NCI-H187 treated with DMSO at 0.1 percent for 48 hours (cell line): ENCODE data around the gene NTHL1.

Experiments
- DNase-seq: peaks from one replicate; lab custom pipeline; 2025; lab: John Stamatoyannopoulos, UW

The NTHL1 gene

GRCh38 chr16:2008009-2008526 is 39.6 kb downstream of the NTHL1 start:
- no peak for DNase-seq

GRCh38 chr16:2007081-2007836 is 40.4 kb downstream of the NTHL1 start:
- DNase-seq: no peak

DNA sequence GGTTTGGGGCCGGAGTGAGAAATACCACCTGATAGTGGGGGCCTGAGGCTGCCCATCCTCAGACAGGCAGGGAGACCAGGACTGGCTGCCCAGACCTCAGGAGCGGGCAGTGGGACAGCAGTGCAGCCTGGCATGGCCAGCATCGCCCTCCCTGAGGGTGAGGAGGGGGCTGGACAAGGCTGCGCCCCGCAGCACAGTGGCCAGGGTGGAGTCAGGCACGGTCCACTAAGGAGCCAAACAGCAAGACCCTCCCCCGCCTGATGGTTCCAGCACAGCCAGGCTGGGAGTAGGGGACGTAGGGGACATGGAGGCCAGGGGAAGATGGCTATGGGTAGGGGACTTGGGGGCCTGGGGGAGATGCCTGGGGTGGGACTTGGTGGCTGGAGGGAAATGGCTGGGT is 41.3 kb downstream of the NTHL1 start:
- DNase-seq: no peak

GRCh38 chr16:2005646-2006045 is 42.0 kb downstream of the NTHL1 start:
- DNase-seq: no peak

DNA sequence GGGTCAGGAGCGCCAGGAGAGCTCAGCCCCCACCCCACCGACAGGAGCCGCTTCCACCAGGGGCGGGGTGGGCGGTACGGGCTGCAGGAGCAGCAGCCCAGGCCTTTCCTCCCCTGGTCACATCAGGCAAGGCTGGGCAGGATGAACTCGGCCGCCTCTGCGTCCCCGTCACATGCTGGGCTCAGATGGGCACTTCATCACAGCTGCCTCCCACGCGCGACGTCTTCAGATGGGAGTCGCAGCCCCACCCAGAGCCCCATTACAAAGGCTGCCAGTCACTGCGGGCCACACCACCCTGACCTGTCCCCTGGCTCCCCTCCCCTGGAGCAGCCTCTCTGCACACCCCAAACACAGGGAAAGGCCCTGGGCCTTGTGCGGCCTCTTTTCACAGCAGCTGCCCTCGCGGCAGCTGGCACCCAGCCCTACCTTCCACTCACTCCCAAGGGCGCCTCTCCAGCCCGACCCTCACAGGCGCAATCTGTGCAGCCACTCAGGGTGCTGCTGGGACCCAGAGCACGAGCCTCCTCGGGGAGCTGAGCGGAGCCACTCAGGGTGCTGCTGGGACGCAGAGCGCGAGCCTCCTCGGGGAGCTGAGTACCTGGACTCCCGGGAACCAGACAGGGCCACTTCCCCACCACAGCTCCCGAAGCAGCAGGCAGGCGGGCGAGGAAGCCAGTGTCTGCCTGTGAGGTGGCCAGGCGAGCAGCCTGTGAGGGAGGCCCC is 42.7 kb downstream of the NTHL1 start:
- no peak for DNase-seq

- DNase-seq: peak; percentile 85
Measured at GRCh38 chr16:2003827-2004641, 43.6 kb downstream of the NTHL1 start.

- DNase-seq: no peak
Measured at GRCh38 chr16:2003231-2003826, 44.3 kb downstream of the NTHL1 start.

DNA sequence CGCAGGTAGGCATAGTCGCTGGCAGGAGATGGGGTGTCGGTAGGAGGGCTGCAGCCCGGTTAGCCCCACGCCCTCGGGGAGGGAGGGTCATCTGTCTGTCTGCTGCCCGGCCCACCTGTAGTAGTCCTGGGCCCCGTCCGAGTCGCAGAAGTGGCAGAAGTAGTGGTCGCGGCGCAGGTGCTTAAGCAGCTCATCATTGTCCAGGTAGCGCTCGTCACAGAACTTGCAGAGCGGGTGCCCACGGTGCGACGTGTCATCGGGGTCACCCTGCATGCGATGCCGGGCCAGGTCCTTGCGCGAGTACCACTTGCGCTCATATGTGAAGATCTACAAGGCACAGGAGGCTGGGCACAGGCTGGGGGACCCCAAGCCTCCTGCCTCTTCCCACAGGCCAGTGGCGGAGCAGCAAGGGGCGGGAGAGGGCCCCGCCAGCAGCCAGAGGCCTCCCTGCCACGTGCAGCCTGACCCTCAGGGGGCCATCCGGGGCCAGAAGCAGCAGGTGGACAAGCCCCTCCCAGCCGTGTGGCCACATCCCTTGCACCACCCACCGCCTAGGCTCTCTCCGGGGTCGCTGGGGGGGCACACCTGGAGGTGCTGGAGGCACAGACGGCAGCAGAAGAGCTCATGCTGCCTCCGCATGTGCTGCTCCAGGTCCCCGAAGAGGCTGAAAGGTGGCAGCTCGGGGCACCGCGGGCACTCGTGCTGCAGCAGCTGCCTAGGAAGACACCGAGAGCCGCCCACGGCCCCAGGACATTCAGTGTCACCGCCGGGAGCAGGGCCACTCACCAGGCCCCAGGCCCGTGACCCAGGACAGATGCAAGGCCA is 45.0 kb downstream of the NTHL1 start:
- no peak for DNase-seq

- DNase-seq: no peak
Measured at GRCh38 chr16:2001456-2002355, 45.9 kb downstream of the NTHL1 start.

- no peak for DNase-seq
Measured at GRCh38 chr16:2001035-2001434, 46.6 kb downstream of the NTHL1 start.

DNA sequence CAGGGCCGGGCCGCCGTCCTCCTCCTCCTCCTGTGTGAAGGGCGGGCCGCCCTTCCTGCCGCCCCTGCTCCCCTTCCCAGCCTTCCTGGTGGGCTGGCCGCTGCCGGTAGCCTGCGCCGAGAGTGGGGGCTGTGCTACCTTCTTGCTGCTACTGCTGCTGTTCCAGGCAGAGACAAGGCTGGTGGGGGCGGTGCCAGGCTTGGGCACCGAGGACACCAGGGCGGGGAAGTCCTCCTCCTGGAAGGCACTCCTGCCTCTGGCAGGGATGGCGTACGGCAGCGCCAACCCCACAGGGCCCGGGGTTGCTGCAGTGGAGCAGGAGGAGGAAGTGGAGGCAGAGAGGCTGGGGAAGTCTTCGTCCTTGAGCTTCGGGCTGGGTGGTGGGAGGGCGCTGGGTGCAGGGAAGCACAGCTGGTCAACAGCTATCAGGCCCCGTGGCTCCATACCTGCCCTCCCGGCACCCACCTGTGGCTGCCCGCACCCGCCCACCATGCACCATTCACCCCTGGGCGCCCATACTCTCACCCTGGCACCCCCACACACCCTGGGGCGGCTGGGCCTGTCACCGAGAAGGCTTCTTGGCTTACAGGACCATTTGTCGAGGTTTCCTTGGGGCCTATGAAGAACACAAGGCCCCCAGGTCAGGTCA is 47.6 kb downstream of the NTHL1 start:
- DNase-seq: no peak

DNA sequence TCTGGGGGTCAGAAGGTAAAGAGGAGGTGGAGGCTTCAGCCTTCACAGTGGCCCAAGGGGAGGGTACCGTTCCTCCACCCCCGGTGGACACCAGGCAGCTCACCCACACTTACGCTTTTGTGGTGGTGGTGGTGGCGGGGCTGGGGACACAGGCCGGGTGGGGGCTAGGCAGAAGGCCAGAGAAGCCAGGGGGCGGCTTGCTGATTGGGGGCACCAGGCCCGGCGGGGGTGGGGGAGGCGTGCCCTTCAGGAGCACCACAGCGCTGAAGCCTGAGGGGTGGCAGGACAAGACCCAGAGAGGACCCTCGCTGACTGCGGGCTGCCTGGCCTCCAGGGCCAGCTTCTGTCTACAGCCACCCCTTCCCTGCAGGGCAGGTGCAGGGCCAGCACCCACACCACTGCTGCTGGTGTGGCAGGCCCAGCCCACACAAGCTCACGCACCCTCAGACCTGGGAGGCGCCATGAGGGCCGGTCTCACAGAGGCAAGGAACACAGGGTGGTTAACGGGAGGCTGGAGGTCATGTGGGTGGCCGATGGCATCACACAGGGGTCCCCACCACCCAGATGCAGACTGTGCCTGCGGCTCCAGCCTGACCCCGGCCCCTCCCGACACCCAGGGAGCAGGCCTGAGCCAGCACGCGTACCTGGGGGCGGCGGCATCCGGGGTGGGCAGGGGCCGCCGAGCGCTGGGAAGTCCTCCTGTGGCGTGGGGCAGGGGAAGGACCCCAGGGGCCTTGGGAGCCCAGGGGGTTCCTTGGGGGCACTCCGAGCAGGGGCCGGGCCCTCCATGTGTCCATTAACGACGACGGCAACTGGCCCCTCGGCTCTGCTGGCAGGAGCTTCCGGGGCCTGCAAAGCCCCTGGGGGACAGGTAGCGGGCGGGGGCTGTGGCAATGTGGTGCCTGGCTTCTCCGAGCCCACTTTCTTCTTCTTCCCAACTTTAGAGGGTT is 48.5 kb downstream of the NTHL1 start:
- DNase-seq: no peak

- DNase-seq: no peak
Measured at GRCh38 chr16:1998360-1998835, 49.2 kb downstream of the NTHL1 start.

DNA sequence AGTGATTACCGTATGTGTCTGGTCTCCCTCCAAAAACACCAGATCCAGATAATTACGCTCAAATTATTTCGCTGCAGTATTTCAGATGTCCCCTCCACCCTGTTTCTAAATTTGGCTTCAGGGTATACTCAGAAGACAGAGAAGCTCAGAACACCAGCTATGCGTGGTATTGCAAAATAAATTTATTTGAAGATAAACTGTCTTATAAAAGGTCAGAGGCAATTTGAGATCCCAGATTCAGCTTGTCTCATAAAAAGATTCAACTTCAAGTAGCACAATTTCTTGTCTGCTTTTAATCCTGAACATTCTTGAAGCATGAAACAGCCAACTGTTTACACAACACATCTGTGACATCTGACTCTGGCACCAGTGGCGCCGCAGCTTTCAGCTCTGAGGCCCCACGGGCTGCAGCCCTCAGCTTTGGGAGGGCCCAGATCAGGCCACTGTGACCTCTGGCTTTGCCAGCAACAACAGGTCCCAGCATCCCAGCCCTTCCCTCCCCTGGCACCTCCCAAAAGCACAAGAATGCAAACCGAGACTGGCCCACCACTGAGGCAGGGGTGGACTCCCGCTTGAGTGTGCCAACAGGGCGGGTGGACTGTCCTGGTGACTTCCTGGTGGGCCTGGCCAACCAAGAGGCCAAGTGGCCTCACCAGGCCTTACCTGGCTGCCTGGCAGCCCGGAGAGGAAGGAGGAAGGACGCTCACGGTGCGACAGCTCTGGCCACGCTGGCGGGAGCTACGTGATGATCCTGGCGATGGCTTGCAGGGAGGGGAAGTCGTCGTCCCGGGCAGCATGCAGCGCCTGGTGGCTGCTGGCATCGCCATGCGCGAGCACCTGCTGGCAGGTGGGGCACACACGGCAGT is 49.9 kb downstream of the NTHL1 start:
- DNase-seq: no peak

- DNase-seq: no peak
Measured at GRCh38 chr16:1993731-1994131, 53.9 kb downstream of the NTHL1 start.

DNA sequence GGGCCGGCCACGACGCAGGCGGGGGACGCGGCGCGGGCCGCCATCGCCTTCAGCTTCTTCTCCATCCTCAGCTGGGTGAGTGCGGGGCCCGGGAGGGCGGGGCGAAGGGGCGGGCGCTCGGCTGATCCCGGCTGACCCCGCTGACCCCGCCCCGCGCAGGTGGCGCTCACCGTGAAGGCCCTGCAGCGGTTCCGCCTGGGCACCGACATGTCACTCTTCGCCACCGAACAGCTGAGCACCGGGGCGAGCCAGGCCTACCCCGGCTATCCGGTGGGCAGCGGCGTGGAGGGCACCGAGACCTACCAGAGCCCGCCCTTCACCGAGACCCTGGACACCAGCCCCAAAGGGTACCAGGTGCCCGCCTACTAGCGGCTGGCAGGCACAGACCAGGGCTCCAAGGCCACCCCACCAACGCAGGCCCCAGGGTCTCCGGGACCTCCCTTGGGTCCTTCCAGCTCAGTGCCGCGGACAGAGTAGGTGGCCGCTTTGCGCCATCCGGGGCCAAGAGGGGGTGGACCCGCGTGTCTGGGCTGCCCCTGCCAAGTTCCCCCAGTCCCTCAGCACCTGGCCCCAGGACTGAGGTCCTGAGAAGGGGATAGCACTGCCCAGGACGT is 54.8 kb downstream of the NTHL1 start:
- no peak for DNase-seq
